Amniotic stem cell (primary cell): Measurements from ENCODE around the gene VPS8.

Experiments used
- DNase-seq: peaks from one replicate; lab custom pipeline; 2025; lab: John Stamatoyannopoulos, UW

Gene VPS8

DNA sequence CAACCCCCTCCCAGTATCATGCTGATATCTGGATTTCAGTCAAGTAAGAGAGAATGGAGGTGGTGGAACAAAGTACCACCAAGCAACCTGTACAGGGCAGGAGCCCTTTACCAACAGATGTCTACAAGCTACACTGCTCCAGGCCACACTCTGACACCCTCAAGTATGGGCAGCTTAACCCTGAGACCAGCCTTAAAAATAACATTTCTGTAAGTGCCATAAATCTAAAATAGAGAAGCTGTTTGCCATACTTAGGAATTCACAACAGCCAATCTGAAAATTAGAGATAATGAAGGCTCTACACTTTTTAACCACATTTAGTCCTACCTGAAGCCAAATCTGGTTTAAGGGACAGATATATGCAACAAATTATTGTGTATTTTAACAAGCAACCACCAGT is 281.1 kb downstream of the VPS8 start:
- DNase-seq: no peak

DNA sequence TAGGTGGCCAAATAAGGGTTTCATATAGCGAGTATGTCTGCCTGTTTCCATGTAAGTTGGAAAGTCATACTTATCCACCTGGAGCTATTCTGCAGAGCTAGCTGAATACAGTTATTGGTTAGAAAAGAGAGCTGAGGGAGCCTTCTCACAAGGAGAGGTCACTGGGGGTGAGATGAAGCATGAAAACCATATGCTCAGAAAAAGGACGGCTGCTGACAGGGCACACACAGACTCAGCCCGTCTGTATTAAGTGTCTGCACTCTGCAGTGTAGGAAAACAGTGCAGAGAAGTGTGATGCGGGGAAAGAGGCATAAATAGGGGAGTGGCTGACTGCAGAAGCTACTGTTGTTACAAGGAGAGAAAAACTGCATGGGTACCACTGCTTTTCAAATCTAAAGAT is 282.7 kb downstream of the VPS8 start:
- no peak for DNase-seq
